Uterus (tissue), 4 donors: Measurements from ENCODE around the gene PAPPA2. TPM values are rescaled to one million over a fixed set of nuclear protein-coding genes. Genes with fewer than 3 reads are reported as not detected.
A peak's percentile ranks its signal among the peaks of the same experiment; 100 is the strongest.
"Not testable (repeated sequence)": the region's sequence is repeated elsewhere in the genome, so short reads cannot be mapped to it uniquely, and the experiment has no call there.

Experiments
- DNase-seq, 2 donors: peaks; one replicate each; pipeline ENCODE4 v3.0.0-alpha.2; 2019 to 2020
- H3K27ac ChIP-seq, 2 donors: fragments of 200-600 bp; sonication (generic); 1 replicate in 1 of 2; 2 replicates in 1 of 2; pipeline ENCODE4 v1.5.1; 2016 to 2018
- H3K27me3 ChIP-seq, 2 donors: fragments of 200-600 bp; sonication (generic); one replicate each; pipeline ENCODE4 v1.5.1; 2018 to 2019; ENCODE audit warnings: control low read depth in 1 of 2
- H3K36me3 ChIP-seq, 2 donors: fragments of 200-600 bp; sonication (generic); one replicate each; pipeline ENCODE4 v1.5.1; 2019; ENCODE audit warnings: control low read depth in 1 of 2
- H3K4me1 ChIP-seq, 2 donors: fragments of 200-600 bp; sonication (generic); one replicate each; pipeline ENCODE4 v1.5.1; 2018 to 2019; ENCODE audit warnings: control low read depth in 1 of 2
- H3K4me3 ChIP-seq, 2 donors: fragments of 200-600 bp; sonication (generic); 1 replicate in 1 of 2; 2 replicates in 1 of 2; pipeline ENCODE4 v1.5.1; 2018 to 2019; ENCODE audit warnings: mild to moderate bottlenecking in 1 of 2
- H3K9me3 ChIP-seq, 2 donors: fragments of 200-600 bp; sonication (generic); one replicate each; pipeline ENCODE4 v1.5.1; 2019; ENCODE audit warnings: control low read depth in 1 of 2
- POLR2A ChIP-seq, 2 donors: fragments of 450-650 bp; IDR thresholded peaks; one replicate each; pipeline ENCODE4 v1.6.1; 2016; ENCODE audit warnings: antibody characterized with exemption in 2 of 2, mild to moderate bottlenecking in 1 of 2, moderate library complexity in 1 of 2
- intact Hi-C: fragments of 100-400 bp; cut with DNase I; formaldehyde crosslinking; loops from one replicate; pipeline ENCODE4 v1.15.1; 2023; ENCODE audit warnings: low total_unique reads
- total RNA-seq, 4 donors: library from RNA; depleted of rRNA in 3 of 4; stranded (reverse); fragments of >200 nt in 3 of 4; gene quantifications; one replicate each; pipeline versions ENCODE4 v1.1.0 to v1.2.4, GENCODE V29; 2014 to 2023
- TF ChIP-seq, protein P1 (sequence below), 4 experiments: fragments of 200-600 bp in 2 of 4; fragments of 450-650 bp in 2 of 4; sonication (generic) in 2 of 4; IDR thresholded peaks; one replicate each; pipeline ENCODE4 v1.5.1; 2016 to 2019; ENCODE audit warnings: antibody characterized with exemption in 4 of 4, mild to moderate bottlenecking in 2 of 4, moderate library complexity in 1 of 4
- donor health status: DM: yes; HTN: yes; CAD: no.

PAPPA2 gene
- total RNA-seq, 4 donors from 2014 or later, result 0.51 to 4.0 (median 0.73) TPM; not detected in 1

GRCh38 chr1:176617881-176618280 lies 154.9 kb downstream of the PAPPA2 start:
- Histone ChIP-seq H3K4me3 (no peak overlapping the region), H3K4me1 (no peaks in the 10 kb centered on the region), H3K36me3 (no peaks in the 10 kb centered on the region), H3K9me3 (no peaks in the 10 kb centered on the region), H3K27ac (no peak overlapping the region), H3K27me3 (no peaks in the 10 kb centered on the region)
- TF ChIP-seq POLR2A (IDR thresholded peaks at IDR 0.05), result no peak
- TF ChIP-seq, protein P1, sequence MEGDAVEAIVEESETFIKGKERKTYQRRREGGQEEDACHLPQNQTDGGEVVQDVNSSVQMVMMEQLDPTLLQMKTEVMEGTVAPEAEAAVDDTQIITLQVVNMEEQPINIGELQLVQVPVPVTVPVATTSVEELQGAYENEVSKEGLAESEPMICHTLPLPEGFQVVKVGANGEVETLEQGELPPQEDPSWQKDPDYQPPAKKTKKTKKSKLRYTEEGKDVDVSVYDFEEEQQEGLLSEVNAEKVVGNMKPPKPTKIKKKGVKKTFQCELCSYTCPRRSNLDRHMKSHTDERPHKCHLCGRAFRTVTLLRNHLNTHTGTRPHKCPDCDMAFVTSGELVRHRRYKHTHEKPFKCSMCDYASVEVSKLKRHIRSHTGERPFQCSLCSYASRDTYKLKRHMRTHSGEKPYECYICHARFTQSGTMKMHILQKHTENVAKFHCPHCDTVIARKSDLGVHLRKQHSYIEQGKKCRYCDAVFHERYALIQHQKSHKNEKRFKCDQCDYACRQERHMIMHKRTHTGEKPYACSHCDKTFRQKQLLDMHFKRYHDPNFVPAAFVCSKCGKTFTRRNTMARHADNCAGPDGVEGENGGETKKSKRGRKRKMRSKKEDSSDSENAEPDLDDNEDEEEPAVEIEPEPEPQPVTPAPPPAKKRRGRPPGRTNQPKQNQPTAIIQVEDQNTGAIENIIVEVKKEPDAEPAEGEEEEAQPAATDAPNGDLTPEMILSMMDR (IDR thresholded peaks at IDR 0.05), result no peak
- intact Hi-C loops, result no loop called here
- DNase-seq, result no peak

GRCh38 chr1:176619261-176619660 lies 156.3 kb downstream of the PAPPA2 start:
- no peak for TF ChIP-seq POLR2A (IDR thresholded peaks at IDR 0.05)
- TF ChIP-seq, protein P1 (IDR thresholded peaks at IDR 0.05), result no peak
- DNase-seq, result no peak
- Histone ChIP-seq H3K27ac (no peak overlapping the region), H3K4me3 (no peak overlapping the region), H3K4me1 (no peaks in the 10 kb centered on the region), H3K27me3 (no peaks in the 10 kb centered on the region), H3K9me3 (no peaks in the 10 kb centered on the region), H3K36me3 (no peaks in the 10 kb centered on the region)
- intact Hi-C loops, result no loop called here

DNA sequence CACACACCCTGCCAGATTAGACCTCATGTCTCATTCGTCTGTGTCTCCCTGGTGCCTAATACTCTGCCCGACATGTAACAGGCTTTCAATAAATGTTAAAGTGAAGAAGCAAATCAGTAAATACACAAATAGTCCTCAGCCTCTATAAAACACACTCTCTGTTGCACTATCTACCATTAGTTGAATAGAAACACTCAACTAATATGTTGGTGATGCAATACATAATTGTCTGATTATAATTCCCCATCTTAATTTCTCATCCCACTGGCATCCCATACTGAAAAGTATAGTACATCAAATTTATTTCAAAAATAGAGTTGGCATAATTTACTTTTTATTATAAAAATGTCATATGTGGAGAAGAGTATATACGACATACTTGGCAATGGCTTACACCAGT lies 162.4 kb downstream of the PAPPA2 start:
- no peak for DNase-seq
- TF ChIP-seq, protein P1 (IDR thresholded peaks at IDR 0.05), result no peak
- no peak for TF ChIP-seq POLR2A (IDR thresholded peaks at IDR 0.05)
- no peak overlapping the region for H3K27ac ChIP-seq
- H3K4me1 ChIP-seq, result no peaks in the 10 kb centered on the region
- H3K27me3 ChIP-seq, result no peaks in the 10 kb centered on the region
- intact Hi-C loops, result no loop called here
- H3K4me3 ChIP-seq, result no peak overlapping the region
- no peaks in the 10 kb centered on the region for H3K36me3 ChIP-seq
- H3K9me3 ChIP-seq, result no peaks in the 10 kb centered on the region

DNA sequence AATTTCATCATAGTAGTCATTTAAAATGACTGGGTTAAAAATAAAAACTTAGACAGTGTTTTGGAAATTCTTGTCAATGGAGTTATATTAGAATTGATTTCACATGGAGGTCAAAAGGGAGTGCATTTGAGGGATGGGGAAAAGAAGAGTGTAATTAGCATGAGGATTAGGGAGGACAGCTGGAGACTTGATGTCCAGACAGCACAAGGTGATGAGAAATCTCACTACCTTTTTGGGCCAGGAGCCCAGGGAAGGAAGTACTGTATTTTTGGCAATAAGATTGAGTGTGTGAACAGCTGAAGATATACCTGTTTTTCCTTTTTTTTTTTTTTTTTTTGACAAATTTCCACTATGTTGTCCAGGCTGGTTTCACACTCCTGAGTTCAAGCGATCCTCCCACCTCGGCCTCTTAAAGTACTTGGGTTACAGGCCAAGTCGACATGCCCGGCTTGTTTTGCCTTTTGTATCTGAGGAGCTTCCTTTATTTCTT lies 163.6 kb downstream of the PAPPA2 start:
- H3K4me1 ChIP-seq, result no peaks in the 10 kb centered on the region
- H3K27me3 ChIP-seq, result no peaks in the 10 kb centered on the region
- TF ChIP-seq, protein P1 (IDR thresholded peaks at IDR 0.05), result no peak
- TF ChIP-seq POLR2A (IDR thresholded peaks at IDR 0.05), result no peak
- H3K36me3 ChIP-seq, result no peaks in the 10 kb centered on the region
- no peak overlapping the region for H3K27ac ChIP-seq
- DNase-seq, result peak; percentile 13 to 15
- no peak overlapping the region for H3K4me3 ChIP-seq
- intact Hi-C loops, result no loop called here
- no peaks in the 10 kb centered on the region for H3K9me3 ChIP-seq

- intact Hi-C loops, result no loop called here
- no peak overlapping the region for H3K4me3 ChIP-seq
- no peak for DNase-seq
Measured at GRCh38 chr1:176628775-176629174, 165.8 kb downstream of the PAPPA2 start.

DNA sequence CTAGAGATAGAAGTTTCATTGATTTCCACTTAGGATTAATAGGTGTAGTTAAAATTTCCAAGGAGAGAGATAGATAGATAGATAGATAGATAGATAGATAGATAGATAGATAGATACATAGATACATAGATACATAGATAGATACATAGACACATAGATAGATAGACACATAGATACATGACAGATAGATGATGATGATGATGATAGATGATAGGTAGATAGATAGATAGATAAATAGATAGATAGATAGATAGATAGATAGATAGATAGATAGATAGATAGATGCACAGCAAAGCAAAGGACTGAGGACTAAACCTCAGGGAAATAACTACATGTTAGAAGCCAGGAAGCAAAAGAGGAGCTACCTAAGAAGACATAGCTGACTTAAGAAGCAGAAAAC lies 171.8 kb downstream of the PAPPA2 start:
- H3K27ac ChIP-seq, H3K27me3 ChIP-seq, H3K4me1 ChIP-seq, intact Hi-C loops, H3K4me3 ChIP-seq, DNase-seq, H3K36me3 ChIP-seq, H3K9me3 ChIP-seq: not testable (repeated sequence)

More at GRCh38 chr1:176628775-176629174, 165.8 kb downstream of the PAPPA2 start:
- no peaks in the 10 kb centered on the region for H3K9me3 ChIP-seq
- H3K27me3 ChIP-seq, result no peaks in the 10 kb centered on the region
- no peak overlapping the region for H3K27ac ChIP-seq
- no peaks in the 10 kb centered on the region for H3K36me3 ChIP-seq
- H3K4me1 ChIP-seq, result no peaks in the 10 kb centered on the region
- no peak for TF ChIP-seq POLR2A (IDR thresholded peaks at IDR 0.05)
- TF ChIP-seq, protein P1 (IDR thresholded peaks at IDR 0.05), result no peak
